Stimulated activated CD4-positive, alpha-beta T cell treated with anti-CD3 and anti-CD28 coated beads, Interleukin-1b, Interleukin-23, amount 100 ng/mL, for 1 hour (primary cell): Measurements from ENCODE around the gene RDX.
"Not testable (repeated sequence)": the region's sequence is repeated elsewhere in the genome, so short reads cannot be mapped to it uniquely, and the experiment has no call there.

Experiments
- DNase-seq, 2 donors: peaks; one replicate each; pipeline ENCODE4 v3.0.0-alpha.2; 2020; ENCODE audit warnings: low read depth in 2 of 2

The RDX gene

DNA sequence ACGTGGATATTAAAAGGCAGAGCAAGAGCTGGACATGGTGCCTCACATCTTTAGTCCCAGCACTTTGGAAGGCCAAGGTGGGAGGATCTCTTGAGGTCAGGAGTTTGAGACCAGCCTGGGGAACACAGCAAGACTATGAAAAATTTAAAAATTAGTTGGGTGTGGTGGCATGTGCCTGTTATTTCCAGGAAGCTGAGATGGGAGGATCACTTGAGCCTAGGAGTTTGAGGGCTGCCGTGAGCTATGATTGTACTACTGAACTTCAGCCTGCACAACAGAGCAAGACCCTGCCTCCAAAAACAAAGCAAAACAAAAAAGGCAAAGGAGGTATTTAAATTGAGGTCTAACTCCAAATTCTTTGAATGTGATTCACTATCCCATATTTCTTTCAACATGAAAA is 23.5 kb downstream of the RDX start:
- no peak for DNase-seq

DNA sequence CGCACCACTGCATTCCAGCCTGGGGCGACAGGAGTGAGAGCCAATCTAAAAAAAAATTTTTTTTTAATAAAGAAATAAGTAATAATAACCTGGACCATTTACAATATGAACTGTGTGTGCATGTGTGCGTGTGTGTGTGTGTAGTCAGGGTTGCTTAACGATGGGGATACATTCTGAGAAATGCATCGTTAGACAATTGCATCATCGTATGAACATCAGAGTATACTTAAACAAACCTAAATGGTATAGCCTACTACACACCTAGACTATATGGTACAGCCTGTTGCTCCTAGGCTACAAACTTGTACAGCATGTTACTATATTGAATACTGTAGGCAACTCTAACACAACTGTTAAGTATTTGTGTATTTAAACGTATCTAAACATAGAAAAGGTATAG is 26.4 kb downstream of the RDX start:
- DNase-seq, result no peak

DNA sequence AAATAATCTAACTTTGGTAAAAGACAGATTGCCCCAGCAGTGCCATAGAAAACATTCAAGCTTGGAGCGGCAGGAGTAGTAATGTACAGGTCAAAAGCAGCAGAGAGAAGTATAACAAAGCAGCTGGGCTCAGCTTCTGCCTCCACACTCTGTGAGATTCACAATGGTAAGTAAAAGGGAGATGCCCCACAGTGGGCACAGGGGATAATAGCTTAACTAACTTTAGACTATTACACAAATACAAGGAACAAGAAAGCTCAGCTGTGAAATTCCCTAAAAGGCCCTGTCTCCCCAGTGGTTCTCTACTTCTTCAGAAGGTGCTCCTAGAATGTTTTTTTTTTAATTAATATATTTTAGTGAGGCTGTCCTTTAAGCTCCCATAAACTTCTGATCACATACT is 28.0 kb downstream of the RDX start:
- no peak for DNase-seq

DNA sequence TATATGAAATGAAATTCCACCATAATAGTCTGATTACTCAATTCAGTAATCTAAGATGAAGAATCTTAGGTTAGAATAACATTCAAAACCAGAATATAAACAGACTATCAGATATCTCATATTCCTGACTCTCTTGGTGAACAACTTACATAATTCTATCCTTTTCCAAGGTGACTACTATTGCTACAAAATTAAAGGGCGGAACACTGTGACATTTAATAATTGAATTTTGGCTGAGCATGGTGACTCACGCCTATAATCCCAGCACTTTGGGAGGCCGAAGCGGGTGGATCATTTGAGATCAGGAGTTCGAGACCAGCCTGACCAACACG is 34.4 kb downstream of the RDX start:
- DNase-seq, result no peak

DNA sequence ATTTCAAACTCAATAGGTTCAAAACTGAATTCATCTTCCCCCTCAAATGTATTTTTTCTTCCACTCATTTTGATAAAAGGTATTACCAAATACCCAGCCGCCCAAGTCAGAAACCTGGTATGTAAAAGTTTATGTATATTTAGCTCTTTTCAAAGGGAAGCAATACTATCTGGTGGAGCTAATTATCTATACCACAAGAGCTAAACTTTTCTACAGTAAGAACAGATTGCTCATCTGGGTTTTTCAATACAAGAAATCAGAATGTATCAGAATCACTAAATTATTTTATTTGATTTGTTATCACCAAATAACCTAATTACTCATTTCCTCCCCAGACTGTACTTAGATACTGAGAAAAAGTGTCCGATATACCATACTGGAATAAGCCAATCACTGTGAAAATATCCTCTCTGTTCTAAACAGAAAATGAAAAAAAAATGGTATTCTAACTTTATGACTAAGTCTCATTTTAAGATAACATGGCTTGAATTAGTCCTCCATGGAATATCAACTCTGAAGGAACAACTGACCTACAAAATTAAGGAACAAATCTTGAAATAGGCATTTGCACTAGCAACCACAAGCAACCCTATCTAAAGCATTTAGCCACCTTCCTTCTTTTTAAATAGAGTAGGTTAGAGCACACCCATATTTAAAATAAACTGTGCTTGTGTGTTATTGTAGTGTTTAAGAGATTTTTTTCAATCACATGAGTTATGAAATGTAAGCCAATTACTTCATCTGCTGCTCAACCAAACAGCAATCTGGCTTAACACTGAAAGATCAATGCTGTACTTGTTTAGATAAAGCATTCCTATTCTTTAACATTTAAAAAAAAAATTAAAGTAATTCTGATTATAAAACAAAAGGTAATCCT is 35.0 kb downstream of the RDX start:
- DNase-seq, result no peak

DNA sequence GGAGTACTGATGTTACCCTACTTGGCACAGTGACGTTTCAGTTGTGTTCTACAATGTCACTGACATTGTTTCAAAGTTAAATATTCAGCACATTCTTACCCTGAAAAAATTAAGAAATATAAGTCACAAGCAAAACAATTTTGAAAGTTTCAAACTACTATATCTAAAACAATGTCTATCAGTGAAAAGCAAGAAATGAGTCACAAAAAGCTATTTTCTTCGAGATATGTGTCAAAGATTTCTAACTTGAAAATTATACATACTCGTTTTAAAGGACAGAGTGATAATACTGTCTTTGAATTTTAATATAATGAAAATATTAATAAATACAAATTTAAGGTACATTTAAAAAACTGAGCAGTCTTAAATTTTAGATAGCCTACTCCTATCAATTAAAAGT is 42.9 kb downstream of the RDX start:
- DNase-seq, result no peak

DNA sequence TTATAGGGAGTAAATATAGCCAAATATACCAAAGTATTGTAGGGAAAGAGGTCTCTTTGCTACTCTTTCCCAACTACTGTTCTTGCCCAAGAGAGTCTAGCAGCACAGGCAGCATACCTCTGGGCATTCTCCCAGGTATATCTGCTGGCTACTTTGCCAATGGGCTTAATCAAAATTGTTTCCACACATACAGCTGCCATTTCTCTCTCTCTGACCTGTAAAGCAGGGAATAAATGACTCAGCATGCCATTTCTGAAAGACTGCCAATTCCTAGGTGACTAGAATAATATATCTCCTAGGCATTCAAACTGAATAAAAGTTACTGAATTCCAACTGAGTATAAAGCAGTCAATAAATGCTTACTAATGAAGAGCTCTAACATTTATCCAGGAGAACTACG is 44.6 kb downstream of the RDX start:
- no peak for DNase-seq

DNA sequence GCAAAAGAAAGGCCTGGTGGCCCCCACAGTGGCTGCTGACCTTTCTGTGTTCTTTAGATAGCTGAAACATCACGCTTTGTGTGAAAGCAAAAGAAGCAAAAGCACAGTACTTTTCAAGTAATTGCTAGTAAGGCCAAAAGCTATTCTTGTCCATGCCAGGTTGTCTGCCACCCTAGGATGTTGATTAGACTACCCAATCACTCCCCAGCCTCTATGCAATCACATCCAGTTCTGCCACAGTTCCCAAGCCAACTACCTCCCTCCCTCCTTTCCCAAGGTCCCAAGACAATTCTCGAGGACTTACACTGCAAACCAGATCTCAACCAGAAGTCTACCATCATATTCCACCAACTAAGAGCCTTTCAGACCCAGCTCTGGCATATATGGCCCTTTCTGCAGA is 46.2 kb downstream of the RDX start:
- DNase-seq, result no peak

DNA sequence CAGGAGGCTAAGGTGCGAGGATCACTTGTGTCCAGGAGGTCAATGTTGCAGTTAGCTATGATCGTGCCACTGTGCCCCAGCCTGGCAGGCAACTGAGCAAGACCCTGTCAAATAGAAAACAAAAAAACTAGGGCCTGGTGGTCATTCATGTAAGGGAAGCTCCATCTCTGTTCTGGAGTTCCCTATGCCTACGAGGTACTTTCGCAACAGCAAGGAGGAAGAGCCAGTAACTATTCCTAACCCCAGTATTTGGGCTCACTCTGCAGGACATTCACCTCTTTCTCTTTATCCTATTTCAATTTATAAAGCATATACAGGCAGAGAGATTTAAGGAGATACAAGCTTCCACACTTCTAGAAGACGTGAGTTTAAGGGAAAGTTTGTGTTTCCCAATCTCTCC is 46.6 kb downstream of the RDX start:
- DNase-seq, result no peak

DNA sequence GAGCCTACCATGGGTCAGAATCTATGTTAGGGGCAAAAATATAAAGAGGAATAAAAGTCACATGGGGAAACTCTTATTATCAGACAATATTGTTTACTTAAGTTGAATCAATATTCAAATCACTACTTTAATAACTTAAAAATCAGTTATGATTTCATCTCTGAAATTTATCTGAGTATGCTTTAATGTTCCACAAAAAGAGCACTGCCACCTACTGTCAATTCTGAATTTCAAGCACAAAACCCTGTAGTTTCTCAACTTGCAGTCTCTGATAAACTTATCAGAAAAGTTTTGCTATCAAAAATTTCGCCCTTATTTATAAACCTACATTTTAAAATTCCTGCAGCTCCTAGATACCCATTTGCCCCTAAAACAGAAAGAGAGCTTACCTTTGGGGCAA is 47.3 kb downstream of the RDX start:
- DNase-seq, result no peak

DNA sequence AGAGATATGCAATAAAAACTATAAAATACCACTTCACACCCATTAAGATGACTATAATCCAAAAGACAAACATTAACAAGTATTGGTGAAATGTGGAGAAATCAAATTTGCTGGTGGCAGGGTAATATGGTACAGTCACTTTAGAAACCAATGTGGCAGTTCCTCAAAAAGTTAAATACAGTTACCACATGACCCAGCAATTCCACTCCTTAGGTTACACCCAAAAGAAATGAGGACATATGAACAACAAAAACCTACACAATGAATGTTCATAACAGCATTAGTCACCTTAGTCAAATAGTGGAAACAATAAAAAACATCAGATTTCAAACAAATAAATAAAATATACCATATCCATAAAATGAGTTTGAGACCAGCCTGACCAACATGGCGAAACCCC is 52.6 kb downstream of the RDX start:
- no peak for DNase-seq

DNA sequence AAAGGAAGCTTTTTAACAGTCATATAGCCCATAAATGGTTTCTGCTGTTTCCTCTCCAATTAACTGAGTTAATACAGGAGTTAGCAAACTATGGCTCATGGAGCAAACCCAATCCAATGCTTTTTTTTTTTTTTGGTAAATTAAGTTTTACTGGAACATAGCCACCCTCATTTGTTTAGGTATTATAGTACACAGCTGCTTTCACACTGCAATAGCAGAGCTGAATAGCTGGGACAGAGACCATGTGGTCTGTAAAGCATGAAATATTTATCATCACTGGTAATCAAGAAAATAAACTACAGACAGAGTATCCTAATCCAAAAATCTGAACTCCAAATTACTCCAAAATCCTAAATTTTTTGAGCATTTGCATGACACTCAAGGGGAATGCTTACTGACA is 53.7 kb downstream of the RDX start:
- DNase-seq, result no peak

DNA sequence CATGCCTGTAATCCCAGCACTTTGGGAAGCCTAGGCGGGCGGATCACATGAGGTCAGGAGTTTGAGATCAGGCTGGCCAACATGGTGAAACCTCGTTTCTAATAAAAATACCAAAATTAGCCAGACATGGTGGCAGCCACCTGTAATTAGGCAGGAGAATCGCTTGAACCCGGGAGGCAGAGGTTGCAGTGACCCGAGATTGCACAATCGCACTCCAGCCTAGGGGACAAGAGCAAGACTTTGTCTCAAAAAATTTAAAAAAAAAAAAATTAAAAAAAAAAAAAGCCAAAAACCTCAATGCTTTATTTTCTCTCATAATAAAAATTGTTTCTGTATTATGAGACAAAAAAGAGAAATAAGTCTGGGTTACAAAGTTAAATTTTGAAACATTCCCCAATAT is 54.2 kb downstream of the RDX start:
- no peak for DNase-seq

DNA sequence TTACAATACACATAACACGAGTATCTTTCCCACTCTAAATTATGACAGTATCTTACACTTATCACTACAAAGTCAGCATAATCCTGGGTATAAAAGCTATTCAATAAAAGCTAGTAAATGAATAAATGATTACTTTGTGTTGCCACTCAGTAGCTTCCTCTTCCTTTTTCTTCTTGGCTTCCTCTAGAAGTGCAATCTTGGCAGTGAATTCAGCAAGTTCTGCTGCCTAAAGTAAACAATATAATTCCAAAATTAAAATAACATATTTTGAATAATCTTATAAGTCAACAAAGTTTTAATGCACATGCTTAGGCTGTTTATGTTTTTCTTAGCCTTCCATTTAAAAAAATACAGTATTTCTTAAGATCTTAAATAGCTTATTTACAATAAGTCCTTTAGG is 60.4 kb downstream of the RDX start:
- DNase-seq, result no peak

DNA sequence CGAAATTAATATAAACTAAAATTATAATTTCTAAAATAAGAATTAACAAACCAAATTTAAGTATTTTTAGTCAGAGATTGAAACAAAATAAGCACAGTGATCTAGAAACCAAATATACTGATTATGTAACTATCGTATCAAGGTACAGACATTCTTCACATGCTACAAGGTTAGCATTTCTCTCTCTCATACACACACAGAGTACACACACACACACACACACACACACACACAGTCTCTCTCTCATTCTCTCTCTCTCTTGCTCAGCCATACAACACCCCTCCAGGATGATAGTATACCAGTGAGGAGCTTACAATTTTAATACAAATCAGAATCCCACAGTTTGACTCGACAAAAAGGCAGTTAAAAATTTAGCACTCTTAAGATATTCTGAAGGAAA is 66.0 kb downstream of the RDX start:
- DNase-seq, result no peak

DNA sequence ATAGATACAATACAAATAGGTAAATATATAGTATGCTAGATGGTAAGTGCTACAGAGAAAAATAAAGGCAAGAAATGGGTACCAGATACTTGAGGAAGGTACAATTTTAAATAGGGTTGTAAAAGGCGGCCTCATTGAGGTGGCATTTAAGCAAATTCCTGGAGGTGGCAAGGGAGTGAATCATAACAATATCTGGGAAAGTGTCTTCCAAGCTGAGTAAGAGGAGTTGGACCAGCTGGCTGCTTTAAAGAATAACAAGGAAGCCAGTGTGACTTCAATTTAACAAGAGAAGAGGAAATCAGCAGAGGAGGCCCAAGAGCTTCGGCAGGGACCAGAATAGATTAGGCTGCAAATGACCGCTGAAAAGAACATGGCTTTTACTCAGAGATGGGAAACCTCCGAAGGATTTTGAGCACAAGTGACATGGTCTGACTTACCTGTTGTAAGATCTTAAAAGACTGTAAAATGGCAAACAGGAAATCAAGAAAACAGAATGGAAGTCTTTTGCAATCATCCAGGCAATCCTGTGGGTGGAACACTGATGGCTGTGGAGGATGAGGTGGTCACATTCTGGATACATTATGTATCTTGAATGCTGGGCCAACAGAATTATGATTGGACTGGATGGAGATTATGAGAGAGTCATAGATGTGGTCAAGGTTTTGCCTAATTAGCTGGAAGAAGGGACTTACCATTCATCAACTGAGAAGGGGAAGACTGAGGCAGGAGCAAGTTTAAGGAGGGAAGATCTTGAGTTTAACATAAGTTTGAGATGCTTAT is 77.2 kb downstream of the RDX start:
- no peak for DNase-seq

DNA sequence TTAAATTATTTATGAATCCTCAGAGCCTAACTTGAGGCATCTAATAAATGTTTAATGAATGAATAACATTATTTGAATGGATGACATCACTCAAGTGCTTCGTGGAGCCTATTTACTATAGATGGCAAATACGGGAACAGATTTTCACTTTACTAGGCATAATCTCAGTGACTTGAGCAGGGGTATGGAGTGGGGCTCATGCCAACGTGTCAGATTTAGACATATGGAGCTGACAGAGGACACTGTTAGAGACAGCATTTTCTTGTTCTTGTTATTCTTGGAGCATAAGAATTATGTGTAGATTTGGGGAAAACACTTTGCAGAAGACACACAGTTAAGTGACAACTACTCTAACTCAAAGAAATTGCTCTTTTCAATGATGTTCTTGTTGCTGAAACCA is 78.5 kb downstream of the RDX start:
- DNase-seq, result no peak

DNA sequence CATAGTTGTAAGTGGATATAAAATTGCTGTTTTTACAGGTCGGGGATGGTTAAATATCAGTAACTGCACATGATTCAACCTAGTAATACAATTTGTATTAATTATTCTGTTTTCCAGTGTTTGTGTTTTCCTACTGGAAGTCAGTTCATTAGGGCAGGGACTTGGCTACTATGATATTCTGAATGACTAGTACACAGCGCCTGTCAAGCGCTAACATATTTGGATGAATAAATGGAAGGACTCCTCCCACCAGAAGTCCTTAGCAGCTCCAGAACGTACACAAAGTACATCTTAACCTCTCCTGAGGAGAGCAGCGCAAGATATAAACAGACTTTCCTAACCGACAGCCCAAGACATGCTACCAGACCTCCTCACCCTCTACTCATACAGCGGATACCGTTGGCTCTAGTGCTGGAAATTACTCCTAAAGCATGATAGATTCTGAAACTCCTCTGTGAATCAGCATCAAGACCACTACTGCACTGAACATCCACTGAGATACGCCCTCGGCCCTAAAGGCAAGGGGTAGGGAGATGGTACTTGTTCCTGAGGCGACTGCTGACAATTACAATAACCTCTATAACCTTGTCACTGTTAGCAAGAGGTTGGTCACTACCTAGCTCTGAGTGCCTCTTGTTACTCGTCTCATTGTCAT is 79.1 kb downstream of the RDX start:
- DNase-seq, result no peak

DNA sequence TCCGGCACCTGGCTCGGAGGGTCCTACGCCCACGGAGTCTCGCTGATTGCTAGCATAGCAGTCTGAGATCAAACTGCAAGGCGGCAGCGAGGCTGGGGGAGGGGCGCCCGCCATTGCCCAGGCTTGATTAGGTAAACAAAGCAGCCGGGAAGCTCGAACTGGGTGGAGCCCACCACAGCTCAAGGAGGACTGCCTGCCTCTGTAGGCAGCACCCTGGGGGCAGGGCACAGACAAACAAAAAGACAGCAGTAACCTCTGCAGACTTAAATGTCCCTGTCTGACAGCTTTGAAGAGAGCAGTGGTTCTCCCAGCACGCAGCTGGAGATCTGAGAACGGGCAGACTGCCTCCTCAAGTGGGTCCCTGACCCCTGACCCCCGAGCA is 87.1 kb downstream of the RDX start:
- not testable (repeated sequence) for DNase-seq

DNA sequence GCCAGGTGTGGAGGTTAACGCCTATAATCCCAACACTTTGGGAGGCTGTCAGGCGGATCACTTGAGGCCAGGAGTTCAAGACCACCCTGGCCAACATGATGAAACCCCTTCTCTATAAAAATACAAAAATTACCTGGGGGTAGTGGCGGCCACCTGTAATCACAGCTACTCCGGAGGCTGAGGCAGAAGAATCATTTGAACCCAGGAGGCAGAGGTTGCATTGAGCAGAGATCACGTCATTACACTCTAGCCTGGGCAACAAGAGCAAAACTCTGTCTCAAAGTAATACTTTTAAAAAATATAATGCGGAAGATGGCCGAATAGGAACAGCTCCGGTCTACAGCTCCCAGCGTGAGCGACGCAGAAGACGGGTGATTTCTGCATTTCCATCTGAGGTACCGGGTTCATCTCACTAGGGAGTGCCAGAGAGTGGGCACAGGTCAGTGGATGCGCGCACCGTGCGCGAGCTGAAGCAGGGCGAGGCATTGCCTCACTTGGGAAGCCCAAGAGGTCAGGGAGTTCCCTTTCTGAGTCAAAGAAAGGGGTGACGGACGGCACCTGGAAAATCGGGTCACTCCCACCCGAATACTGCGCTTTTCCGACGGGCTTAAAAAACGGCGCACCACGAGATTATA is 87.6 kb downstream of the RDX start:
- not testable (repeated sequence) for DNase-seq

DNA sequence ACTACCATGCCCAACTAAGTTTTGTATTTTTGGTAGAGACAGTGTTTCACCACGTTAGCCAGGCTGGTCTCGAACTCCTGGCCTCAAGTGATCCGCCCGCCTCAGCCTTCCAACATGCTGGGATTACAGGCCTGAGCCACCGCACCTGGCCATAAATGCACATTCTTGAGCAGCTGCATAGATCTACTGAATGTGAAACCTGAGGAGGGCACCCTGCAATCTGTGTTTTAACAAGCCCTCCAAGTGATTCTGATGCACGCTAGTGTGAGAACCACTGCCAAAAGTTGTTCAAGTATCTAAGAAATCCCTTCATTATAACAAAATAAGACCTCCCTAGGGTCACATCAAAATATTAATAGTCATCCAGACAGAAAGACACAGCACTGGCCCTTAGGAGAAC is 89.3 kb downstream of the RDX start:
- no peak for DNase-seq

DNA sequence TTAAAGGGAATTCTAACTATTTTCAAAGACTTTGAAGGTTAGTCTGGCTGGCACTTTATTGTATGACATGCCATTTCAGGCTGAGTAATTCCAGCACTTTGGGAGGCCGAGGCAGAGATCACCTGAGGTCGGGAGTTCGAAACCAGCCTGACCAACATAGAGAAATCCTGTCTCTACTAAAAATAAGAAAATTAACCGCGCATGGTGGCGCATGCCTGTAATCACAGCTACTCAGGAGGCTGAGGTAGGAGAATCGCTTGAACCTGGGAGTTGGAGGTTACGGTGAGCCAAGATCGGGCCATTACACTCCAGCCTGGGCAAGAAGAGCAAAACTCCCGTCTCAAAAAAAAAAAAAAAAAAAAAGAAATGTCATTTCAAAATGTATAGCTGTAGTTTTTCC is 95.6 kb downstream of the RDX start:
- no peak for DNase-seq

DNA sequence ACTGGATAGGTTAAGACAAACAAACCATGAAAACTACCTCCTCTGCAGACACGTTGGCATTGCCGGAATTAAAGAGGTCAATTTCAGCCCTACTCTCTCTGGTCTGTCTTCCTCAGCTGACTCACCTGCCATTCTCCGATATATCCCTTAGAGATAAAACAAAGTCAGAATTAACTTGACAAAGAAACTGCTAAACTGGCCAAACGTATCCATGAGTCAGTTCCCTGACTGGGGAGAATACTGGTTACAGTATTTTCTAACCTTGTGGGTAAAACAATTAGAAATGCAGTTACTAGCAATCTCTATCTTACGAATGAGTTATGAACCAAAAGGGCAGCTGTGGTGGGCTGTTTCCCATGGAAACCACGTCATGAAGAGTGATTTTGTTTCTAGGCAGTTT is 96.2 kb downstream of the RDX start:
- DNase-seq, result no peak
